A549 treated with CORT108297 at 1 μM for 4 hours (cell line): Measurements from ENCODE around the gene PPP1CA. TPM values are rescaled to one million over a fixed set of nuclear protein-coding genes. Genes with fewer than 3 reads are reported as not detected.

Experiments
- total RNA-seq: library from RNA; stranded (reverse); fragments of 200-300 nt; extraction: Qiagen RNA extraction; gene quantifications from 5 replicates; pipeline ENCODE4 v1.2.3, GENCODE V29; 2022

The PPP1CA gene
- 269 to 296 TPM (median 294 TPM) in 5 replicates for total RNA-seq

DNA sequence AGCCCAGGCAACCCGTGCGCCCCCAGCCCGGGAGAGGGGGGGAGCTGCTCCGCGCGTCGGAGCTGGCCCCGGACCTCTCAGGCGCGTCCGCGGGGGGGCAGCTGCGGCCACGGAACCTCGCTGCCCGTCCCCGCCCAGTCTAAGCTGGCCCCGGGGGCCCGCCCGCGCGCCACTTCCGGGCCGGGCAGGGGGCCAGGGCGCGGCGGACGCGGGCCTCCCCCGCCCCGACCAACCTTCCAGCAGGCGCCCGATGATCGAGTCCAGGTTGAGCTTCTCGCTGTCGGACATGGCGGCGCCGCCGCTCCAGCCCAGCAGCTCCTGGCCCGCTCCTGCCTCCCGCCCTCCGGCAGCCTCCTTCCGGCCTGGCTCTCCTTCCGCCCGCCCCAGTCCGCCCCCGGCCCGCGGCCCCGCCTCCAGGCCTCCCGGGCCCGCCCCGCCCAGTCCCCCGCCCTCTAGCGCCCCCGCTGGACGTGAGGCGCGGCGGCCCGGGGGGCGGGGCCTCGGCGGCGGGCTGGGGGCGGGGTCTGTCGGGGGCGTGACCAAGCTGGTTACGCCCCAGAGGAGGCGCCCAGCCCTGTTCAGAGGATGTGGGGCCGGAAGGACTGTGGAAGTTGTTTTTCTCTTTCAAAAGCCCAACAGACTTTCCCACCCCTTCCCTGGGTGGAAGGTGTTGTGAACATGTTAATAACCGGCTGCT, at the start of gene PPP1CA:
PPP1CA (minus strand) TSS at position 364 of the 697 bp plus-strand sequence; CDS start at position 288, 76 bp downstream.

DNA sequence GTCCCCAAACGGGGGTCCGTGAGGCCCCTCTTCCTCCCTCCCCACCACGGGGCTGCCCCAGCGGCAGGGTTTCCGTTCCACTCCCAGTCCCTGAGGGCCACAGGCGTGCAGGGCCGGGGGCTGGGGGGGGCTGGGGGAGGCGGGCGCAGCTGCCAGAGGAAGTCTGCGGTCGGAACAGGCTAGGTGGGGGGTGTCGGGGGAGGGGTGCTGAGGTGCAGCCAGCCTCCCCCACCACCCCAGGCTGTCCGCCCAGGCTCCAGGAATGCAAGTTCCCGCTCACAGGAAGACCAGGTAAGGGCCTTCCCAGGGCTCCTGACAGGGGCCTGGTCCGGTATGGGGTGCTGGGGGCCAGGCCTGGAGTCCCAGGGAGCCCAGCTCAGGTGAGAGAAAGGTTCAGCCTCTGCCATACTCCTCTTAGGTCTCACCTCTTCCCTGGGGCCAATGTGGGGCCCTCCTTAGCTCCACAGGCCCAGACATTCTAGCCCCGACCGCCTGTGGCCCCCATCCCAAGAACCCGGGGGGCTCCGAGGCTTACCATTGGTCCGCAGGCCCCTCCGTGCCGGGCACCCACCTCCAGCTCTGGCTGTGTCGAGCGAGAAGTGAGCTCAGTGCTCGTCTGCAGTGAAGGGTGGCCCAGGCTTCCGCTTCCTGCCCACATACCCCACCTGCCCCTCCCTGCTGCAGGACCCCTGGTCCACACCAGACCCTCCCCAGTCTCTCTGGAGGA, 35.6 kb upstream of the PPP1CA start, which contains the start of gene PTPRCAP:
PTPRCAP (minus strand) TSS at position 601 of the 727 bp plus-strand sequence; CDS start at position 538, 63 bp downstream.

DNA sequence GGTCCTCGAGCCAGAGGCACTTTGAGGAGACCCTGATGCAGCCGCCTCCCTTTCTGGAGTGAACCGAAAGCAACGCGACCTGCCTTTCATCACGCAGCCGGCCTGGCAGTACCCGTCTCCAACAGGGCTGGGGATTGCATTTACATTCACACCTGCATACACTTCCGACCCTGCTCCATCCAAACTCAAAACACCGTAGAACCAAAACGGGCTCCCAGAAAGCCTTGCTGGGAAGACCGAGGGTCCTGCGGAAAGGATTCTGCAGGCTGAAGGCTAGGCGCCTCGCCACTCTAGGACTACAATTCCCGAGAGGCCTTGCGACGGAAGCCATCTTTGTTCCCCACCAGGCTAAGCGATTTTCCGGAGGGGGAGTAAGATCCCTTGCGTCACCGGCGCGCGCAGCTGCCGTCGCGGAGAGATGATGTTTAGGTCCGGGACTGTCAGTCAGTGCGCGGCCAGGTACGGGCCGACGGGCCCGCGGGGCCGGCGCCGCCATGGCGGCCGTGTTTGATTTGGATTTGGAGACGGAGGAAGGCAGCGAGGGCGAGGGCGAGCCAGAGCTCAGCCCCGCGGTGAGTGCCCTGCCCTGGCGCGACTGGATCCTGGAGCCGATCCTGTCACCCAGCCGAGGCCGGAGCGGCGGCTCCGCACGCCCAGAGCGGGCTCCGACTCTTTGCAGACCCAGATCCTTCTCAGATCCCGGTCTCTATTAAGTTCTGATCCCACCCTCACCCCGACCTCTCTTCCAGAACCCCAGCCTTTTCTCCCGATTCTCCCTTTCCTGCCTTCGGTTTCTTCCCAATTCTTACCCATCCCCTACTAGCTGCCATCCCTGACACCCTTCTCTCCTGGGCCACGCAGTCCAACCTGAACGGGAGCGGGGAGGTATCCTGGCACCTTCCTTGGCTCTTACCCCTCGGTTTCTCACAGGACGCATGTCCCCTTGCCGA, 26.7 kb upstream of the PPP1CA start, which contains the start of gene RPS6KB2:
RPS6KB2 (plus strand) TSS at position 443 of the 950 bp plus-strand sequence; CDS start at position 495, 52 bp downstream.

DNA sequence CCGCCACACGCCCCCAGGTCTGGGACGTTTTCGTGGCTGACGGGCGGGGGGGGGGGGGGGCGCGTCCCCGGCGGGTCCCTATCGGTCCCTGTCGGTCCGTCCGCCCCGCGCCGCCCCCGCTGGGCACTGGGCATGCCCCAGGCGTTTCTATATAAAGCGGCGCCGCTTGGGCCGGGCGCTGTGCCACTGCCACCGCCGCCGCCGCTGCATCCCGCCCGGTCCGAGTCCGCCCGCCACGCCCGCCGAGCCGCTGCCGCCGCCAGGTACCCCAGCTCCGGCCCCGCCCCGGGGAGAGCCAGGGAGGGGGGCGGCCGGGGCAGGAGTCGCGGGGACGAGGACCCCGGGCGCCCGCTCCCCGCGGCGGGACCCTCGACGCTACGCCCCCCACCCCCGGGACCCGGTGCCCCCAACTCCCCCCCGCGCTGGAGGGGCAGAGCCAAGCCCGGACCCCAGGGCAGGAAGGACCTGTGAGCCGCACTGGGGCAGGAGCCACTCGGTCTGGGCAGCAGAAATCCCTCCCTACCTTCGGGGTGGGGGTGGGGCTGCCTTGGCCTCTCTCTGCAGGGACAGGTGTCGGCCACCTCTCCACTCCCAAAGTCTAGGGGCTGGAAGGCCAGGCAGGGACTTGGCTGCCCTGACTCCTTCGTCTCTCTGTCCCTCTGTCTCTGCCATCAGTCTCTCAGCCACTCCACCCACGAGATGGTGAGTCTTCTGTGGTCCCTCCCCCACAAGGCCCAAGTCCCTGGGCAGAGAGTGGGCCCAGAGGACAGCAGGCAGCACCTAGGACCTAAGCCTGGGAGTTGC, 14.0 kb upstream of the PPP1CA start, which contains the start of gene CARNS1:
CARNS1 (plus strand) TSS at position 178 of the 804 bp plus-strand sequence; CDS start at position 700, 522 bp downstream.

DNA sequence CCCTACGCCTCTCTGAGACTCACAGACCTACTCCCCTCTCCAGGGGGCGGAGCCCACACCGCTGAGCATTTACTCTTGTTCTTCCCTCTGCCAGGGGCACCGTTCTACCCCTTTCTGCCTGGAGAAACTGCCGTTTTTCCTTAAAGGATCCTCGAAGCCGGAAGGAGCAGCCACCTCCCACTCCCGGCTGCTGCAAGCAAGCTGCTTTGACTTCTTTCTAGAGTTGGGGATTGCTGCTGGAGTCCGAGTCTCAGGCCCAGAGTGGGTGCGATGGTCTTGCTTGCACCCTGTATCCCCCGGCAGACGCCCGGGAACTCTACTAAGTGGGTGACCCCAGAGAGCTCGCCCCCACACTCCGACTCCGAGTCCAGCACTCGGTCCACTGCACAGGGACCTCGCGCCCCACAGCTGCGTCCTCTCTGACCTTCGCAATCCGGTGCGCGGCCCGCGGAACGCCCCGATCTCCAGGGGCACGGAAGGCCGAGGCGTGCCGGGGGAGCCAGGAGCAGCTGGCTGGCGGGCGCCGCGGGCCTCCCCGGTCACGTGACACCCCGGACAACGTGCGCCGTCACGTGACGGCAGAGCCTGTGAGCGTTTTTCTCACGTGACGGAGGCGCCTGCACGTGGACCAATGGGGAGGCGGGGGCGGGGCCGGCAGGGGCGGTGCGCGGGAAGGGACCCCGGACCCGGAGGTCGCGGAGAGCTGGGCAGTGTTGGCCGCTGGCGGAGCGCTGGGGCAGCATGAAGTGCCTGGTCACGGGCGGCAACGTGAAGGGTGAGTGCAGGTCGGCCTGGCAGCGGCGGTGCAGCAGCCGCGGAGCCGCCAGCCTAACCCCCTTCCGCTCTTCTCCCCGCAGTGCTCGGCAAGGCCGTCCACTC, 10.1 kb downstream of the PPP1CA start, which contains the start of gene RAD9A:
RAD9A (plus strand) TSS at position 683 of the 879 bp plus-strand sequence; CDS start at position 742, 59 bp downstream.

GRCh38 chr11:67372993-67373647, 28.5 kb downstream of the PPP1CA start, which contains the start of gene CLCF1:
Gene CLCF1 (minus strand): TSS chr11:67373598. CDS start chr11:67373539, 59 bp downstream.

GRCh38 chr11:67353317-67354074, 48.2 kb downstream of the PPP1CA start, which contains the start of gene POLD4:
Gene POLD4 (minus strand): TSS chr11:67353546. CDS start chr11:67353399, 147 bp downstream.

Other genes starting within 250 kb of the PPP1CA start
- gene GRK2, start 135.4 kb downstream of the PPP1CA start, total RNA-seq = 27.9 to 44.6 TPM (median 42.9 TPM) in 5 replicates
- 21.4 to 32.0 TPM (median 26.8 TPM) in 5 replicates for gene ANKRD13D, start 112.6 kb downstream of the PPP1CA start, total RNA-seq
- 17.1 to 29.0 TPM (median 27.3 TPM) in 5 replicates for gene SSH3, start 98.3 kb downstream of the PPP1CA start, total RNA-seq
- 196 to 263 TPM (median 258 TPM) in 5 replicates for gene POLD4, start 48.3 kb downstream of the PPP1CA start, total RNA-seq
- gene CLCF1, start 28.3 kb downstream of the PPP1CA start, total RNA-seq = 39.1 to 53.1 TPM (median 45.3 TPM) in 5 replicates
- 22.1 to 40.0 TPM (median 36.1 TPM) in 5 replicates for gene RAD9A, start 9.9 kb downstream of the PPP1CA start, total RNA-seq
- gene TBC1D10C, start 2.2 kb upstream of the PPP1CA start, total RNA-seq = 0.10 to 0.12 TPM (median 0.10 TPM) in 4 of 5 replicates, not detected in the other
- gene CARNS1, start 13.8 kb upstream of the PPP1CA start, total RNA-seq = 0.09 to 0.29 TPM (median 0.21 TPM) in 5 replicates
- gene RPS6KB2, start 26.6 kb upstream of the PPP1CA start, total RNA-seq = 42.9 to 52.1 TPM (median 51.2 TPM) in 5 replicates
- gene PTPRCAP, start 35.8 kb upstream of the PPP1CA start, total RNA-seq = 0.24 to 0.42 TPM (median 0.32 TPM) in 5 replicates
- 57.1 to 64.4 TPM (median 61.3 TPM) in 5 replicates for gene CORO1B, start 41.6 kb upstream of the PPP1CA start, total RNA-seq
- 0.07 TPM in 1 of 5 replicates, not detected in the others for gene GPR152, start 50.9 kb upstream of the PPP1CA start, total RNA-seq
- 0.03 TPM in 1 of 5 replicates, not detected in the others for gene CABP4, start 53.5 kb upstream of the PPP1CA start, total RNA-seq
- 43.5 to 66.7 TPM (median 63.8 TPM) in 5 replicates for gene TMEM134, start 67.4 kb upstream of the PPP1CA start, total RNA-seq
- gene AIP, start 81.2 kb upstream of the PPP1CA start, total RNA-seq = 44.3 to 53.1 TPM (median 48.4 TPM) in 5 replicates
- gene PITPNM1, start 103.5 kb upstream of the PPP1CA start, total RNA-seq = 38.9 to 60.0 TPM (median 53.9 TPM) in 5 replicates
- gene CDK2AP2, start 106.3 kb upstream of the PPP1CA start, total RNA-seq = 67.0 to 97.8 TPM (median 95.2 TPM) in 5 replicates
- not detected in 5 replicates for gene CABP2, start 121.6 kb upstream of the PPP1CA start, total RNA-seq
- gene GSTP1, start 182.0 kb upstream of the PPP1CA start, total RNA-seq = 1,416 to 1,791 TPM (median 1,766 TPM) in 5 replicates
- 134 to 158 TPM (median 153 TPM) in 5 replicates for gene NDUFV1, start 205.1 kb upstream of the PPP1CA start, total RNA-seq
- gene NUDT8, start 228.1 kb upstream of the PPP1CA start, total RNA-seq = 5.9 to 14.0 TPM (median 13.1 TPM) in 5 replicates
- not detected in 5 replicates for gene TBX10, start 237.9 kb upstream of the PPP1CA start, total RNA-seq
- 0.83 to 1.9 TPM (median 1.3 TPM) in 5 replicates for gene ACY3, start 248.9 kb upstream of the PPP1CA start, total RNA-seq